Measurements from ENCODE around the gene TBX20. TPM values are rescaled to one million over a fixed set of nuclear protein-coding genes. Genes with fewer than 3 reads are reported as not detected.

The TBX20 gene
- polyA plus RNA-seq, 1 experiment = not detected

DNA sequence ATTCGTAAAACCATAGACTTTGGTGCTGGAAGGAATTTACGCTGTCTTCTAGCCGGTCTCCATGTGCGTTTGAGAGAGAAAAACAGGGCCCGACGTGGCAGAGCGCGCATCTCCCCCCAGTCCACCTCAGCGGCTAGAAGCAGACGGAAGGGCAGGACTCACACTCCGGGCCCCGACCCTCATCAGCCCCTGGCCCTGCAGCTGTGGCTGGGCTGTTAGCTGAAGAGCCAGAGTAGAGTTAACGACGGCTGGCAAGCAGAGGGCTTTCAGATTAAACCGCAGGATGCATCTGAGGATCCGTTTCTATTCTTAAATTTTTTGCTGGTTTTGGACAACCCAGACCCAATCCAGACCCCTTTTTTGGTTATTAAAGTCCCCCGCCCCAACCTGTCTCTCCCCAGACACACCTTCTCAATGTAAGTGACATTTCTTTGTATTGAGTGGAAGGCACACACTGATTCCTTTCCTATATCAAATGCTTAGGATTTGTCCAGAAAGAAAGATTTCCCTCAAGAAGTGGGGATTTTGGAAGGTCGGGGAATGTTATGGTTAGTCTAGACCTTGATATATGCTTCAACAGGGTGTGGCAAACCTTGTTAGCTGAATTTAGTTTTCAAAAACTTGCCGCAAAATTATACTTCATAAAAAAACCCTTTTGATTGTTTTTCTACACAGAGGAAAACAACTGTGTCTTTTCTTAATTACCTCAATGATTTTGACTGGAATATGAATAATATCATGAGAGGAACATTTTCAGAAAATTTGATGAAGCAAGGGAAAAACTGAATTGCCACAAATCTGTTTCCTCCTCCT lies 1.7 kb upstream of the TBX20 start:
- Histone ChIP-seq H3K4me3 (ENCODE audit: low read depth, low read length) (no peak overlapping the region), H3K27me3 (ENCODE audit: control insufficient read depth, insufficient read depth, low read length) (peaks cover 85% of the 10 kb centered on the region), H3K27ac (ENCODE audit: low read depth, low read length) (no peak overlapping the region), H3K9me3 (ENCODE audit: control insufficient read depth, insufficient read depth, low read length) (peaks cover 37% of the 10 kb centered on the region)
- CTCF ChIA-PET = no interaction called here
- DNase-seq (ENCODE audit: low read depth, low spot score) = no peak
- TF ChIP-seq, protein P1, sequence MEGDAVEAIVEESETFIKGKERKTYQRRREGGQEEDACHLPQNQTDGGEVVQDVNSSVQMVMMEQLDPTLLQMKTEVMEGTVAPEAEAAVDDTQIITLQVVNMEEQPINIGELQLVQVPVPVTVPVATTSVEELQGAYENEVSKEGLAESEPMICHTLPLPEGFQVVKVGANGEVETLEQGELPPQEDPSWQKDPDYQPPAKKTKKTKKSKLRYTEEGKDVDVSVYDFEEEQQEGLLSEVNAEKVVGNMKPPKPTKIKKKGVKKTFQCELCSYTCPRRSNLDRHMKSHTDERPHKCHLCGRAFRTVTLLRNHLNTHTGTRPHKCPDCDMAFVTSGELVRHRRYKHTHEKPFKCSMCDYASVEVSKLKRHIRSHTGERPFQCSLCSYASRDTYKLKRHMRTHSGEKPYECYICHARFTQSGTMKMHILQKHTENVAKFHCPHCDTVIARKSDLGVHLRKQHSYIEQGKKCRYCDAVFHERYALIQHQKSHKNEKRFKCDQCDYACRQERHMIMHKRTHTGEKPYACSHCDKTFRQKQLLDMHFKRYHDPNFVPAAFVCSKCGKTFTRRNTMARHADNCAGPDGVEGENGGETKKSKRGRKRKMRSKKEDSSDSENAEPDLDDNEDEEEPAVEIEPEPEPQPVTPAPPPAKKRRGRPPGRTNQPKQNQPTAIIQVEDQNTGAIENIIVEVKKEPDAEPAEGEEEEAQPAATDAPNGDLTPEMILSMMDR (IDR thresholded peaks at IDR 0.05; ENCODE audit: low read depth, low read length) = no peak
- POLR2A ChIA-PET = no interaction called here

- TF ChIP-seq, protein P1 (IDR thresholded peaks at IDR 0.05; ENCODE audit: low read depth, low read length) = no peak
- Histone ChIP-seq H3K9me3 (ENCODE audit: control insufficient read depth, insufficient read depth, low read length) (peaks cover 37% of the 10 kb centered on the region), H3K4me3 (ENCODE audit: low read depth, low read length) (no peak overlapping the region; the same call in 1 of the 2 replicates), H3K27ac (ENCODE audit: low read depth, low read length) (no peak overlapping the region), H3K27me3 (ENCODE audit: control insufficient read depth, insufficient read depth, low read length) (peaks cover 77% of the 10 kb centered on the region)
- ChIA-PET CTCF (no interaction called here), POLR2A (no interaction called here)
- DNase-seq (ENCODE audit: low read depth, low spot score) = no peak
Observed at GRCh38 chr7:35254496-35255442, 869 bp upstream of the TBX20 start.

GRCh38 chr7:35253460-35253709 lies 515 bp downstream of the TBX20 start:
- DNase-seq (ENCODE audit: low read depth, low spot score) = no peak
- H3K4me3 ChIP-seq (ENCODE audit: low read depth, low read length) = peak overlapping the region; percentile 54
- TF ChIP-seq, protein P1 (IDR thresholded peaks at IDR 0.05; ENCODE audit: low read depth, low read length) = no peak
- peaks cover 74% of the 10 kb centered on the region for H3K27me3 ChIP-seq (ENCODE audit: control insufficient read depth, insufficient read depth, low read length)
- CTCF ChIA-PET = no interaction called here
- peaks cover 30% of the 10 kb centered on the region for H3K9me3 ChIP-seq (ENCODE audit: control insufficient read depth, insufficient read depth, low read length)
- POLR2A ChIA-PET = no interaction called here
- no peak overlapping the region for H3K27ac ChIP-seq (ENCODE audit: low read depth, low read length)

DNA sequence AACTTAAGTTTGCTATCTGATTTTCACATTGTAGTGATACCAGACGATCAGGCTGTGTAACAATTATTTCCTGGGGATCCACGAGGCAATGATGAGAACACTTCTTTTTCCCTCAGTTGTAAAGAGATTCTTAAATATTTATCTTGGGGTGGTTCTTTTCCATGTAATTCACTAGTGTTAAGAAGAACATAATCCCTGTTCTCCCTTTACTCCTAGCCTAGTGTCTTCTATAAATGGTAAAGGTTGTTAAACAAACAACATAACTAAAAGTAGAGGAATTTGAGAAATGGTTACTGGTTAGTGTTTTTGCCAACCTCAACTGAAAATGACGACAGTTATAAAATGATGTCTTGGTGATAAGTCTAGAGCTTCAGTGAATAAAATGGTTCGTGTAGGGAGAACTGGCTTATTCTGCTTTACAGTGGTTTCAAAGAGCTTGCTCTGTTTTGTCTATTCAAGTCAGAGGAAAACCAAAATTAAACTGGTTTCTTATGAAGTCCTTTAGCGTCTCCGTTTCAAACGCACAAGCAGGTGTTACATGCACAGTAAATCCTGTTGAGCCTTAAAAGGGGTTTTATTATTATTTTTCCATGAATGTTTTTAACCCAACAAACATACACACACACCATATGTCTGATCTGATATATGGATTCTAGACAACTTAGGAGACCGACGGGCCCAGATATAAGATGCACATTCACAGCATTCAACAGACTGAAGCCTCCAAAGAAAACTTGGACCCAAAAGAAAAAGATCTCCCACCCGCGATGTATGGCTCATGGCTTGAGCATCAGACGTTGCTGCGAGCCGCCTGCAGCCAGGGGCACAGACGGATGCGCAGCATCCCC lies 1.1 kb downstream of the TBX20 start:
- TF ChIP-seq, protein P1 (IDR thresholded peaks at IDR 0.05; ENCODE audit: low read depth, low read length) = no peak
- H3K9me3 ChIP-seq (ENCODE audit: control insufficient read depth, insufficient read depth, low read length) = peaks cover 25% of the 10 kb centered on the region
- no peak overlapping the region for H3K4me3 ChIP-seq (ENCODE audit: low read depth, low read length)
- no peak overlapping the region for H3K27ac ChIP-seq (ENCODE audit: low read depth, low read length)
- ChIA-PET POLR2A (no interaction called here), CTCF (no interaction called here)
- H3K27me3 ChIP-seq (ENCODE audit: control insufficient read depth, insufficient read depth, low read length) = peaks cover 70% of the 10 kb centered on the region
- DNase-seq (ENCODE audit: low read depth, low spot score) = no peak

Measured in AG04450 (cell line).